ENCODE data around the gene IKZF4.

DNA sequence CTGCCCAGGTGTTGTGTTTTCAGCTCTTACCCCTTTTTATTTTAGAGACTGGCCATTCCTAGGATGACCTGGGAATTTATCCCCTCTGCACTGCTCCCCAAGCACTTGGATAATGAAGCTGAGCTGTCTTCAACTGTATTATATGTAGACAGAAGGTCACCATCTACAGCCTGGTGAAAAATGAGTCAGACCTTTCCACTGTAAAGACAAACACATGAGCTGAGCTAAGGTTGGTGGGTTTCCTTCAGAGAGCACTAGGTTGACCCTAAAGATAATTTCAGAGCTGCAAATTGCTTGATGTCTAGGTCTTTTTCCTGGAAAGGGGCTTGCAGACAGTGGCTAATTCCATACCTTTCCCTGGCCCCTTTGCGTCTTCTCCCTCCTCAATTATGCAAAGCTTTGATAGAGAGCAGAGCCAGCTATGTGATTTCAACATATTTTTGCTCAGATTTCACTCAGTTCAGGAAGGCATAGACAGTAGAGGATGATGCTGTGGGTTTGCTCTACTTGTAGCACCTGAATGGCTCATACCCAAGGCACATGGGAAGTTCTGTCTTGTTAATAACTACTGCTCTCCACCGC lies 9.2 kb upstream of the IKZF4 start:
- TF ChIP-seq CTCF (conservative IDR thresholded peaks at IDR 0.05 in 1 of 2, IDR thresholded peaks at IDR 0.05 in 1 of 2; ENCODE audit: low read depth in 1 of 2, low read length in 2 of 2) (no peak), EZH2 (IDR thresholded peaks at IDR 0.05; ENCODE audit: low read length, missing control alignments) (no peak)
